Urinary bladder (tissue), 4 donors: ENCODE results near the gene TANC1. TPM values are rescaled to one million over a fixed set of nuclear protein-coding genes. Genes with fewer than 3 reads are reported as not detected.
"Not testable (repeated sequence)": the region's sequence is repeated elsewhere in the genome, so short reads cannot be mapped to it uniquely, and the experiment has no call there.

Experiments used
- DNase-seq: peaks from one replicate; pipeline ENCODE4 v3.0.0-alpha.2; 2015; ENCODE audit errors: extremely low spot score
- H3K27ac ChIP-seq: one replicate; pipeline ENCODE4 v1.5.1; 2013; ENCODE audit warnings: low read depth, mild to moderate bottlenecking, moderate library complexity
- H3K36me3 ChIP-seq: one replicate; pipeline ENCODE4 v1.6.1; 2013; ENCODE audit warnings: mild to moderate bottlenecking, moderate library complexity; ENCODE audit not compliant: insufficient read depth
- H3K4me1 ChIP-seq: one replicate; pipeline ENCODE4 v1.6.1; 2013; ENCODE audit warnings: mild to moderate bottlenecking, moderate library complexity; ENCODE audit not compliant: insufficient read depth
- H3K4me3 ChIP-seq: one replicate; pipeline ENCODE4 v1.5.1; 2013; ENCODE audit warnings: low read depth, low read length
- WGBS: extraction: QIAGEN DNeasy Blood & Tissue Kit; methylation state at CpG from one replicate; pipeline ENCODE4 v1.1.7; 2013; 5-methylcytosine and 5-hydroxymethylcytosine counted together
- polyA plus RNA-seq: library from polyadenylated mRNA; stranded (reverse); fragments of 200-250 nt; gene quantifications from one replicate; pipeline ENCODE4 v1.2.3, GENCODE V29; 2013
- total RNA-seq: library from RNA; depleted of rRNA; stranded (reverse); fragments of >200 nt; gene quantifications from one replicate; pipeline ENCODE4 v1.2.3, GENCODE V29; 2014
- donor health status: healthy with polysubstance abuse.
- donor health status: healthy.

The TANC1 gene
- total and polyA plus RNA-seq, 2 donors, result 18.4 to 47.5 TPM

GRCh38 chr2:159139216-159139933, 170.9 kb downstream of the TANC1 start:
- Histone ChIP-seq H3K4me1 (peaks cover 1% of the 10 kb centered on the region), H3K4me3 (no peak overlapping the region), H3K27ac (no peak overlapping the region), H3K36me3 (no peaks in the 10 kb centered on the region)
- WGBS, result 87% methylated on average over 5 of the region's 5 CpGs
- DNase-seq, result no peak

- peaks cover 1% of the 10 kb centered on the region for H3K4me1 ChIP-seq
- no peak for DNase-seq
- no peak overlapping the region for H3K4me3 ChIP-seq
- H3K36me3 ChIP-seq, result no peaks in the 10 kb centered on the region
- WGBS, result 72% methylated on average over 2 of the region's 2 CpGs
- H3K27ac ChIP-seq, result no peak overlapping the region
Measured at GRCh38 chr2:159140070-159140769, 171.8 kb downstream of the TANC1 start.

DNA sequence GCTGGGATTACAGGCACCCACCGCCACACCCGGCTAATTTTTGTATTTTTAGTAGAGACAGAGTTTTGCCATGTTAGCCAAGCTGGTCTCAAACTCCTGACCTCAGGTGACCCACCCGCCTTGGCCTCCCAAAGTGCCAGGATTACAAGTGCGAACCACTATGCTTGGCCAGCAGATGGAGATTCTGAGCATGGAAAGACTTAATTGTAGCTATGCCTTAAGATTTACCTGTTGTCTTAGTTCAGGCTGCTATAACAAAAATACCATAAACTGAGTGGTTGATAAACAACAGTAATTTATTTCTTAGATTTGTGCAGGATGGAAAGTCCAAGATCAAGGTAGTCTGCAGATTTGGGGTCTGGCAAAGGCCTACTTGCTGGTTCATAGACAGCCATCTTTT, 172.4 kb downstream of the TANC1 start:
- H3K27ac ChIP-seq, H3K36me3 ChIP-seq, H3K4me1 ChIP-seq, DNase-seq, H3K4me3 ChIP-seq: not testable (repeated sequence)
- 96% methylated on average over 4 of the region's 4 CpGs for WGBS

DNA sequence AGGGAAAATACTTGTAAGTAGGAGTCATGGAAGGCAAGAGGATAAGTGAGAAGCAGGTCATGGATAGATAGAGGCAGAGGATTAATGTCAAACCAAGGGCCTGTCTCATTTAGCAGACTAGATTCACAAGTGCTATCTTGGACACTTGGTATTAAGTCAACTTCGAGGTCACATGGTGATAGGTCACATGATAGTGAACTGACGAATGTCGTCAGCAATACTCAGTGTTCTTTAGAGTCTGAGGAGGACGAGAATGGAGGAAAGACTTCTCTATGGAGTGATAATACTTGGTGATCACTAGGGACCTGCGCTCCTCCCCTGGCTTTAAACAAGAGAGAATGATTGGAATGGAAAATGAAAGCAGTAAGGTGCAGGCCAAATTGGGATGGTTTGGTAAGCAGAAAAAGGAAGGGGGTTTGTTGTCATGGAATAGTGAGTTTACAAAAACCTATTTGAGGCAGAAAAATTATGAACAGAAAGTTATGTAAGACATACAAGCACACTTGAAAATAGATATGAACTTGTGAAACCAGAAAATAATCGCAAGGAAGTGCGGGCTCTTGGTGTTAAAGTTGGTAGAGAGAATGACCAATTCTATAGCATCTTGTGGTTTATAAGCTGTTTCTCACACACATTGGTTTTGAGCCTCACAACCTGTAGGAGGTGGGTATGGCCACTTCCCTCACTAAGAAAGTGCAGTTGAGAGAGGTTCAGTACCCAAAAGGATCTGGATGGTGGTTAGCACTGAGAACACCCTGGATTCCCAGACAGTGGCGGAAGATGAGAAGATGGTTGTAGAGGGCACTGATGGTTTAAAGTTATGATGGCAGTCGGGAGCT, 176.6 kb downstream of the TANC1 start:
- 93% methylated on average over 9 of the region's 9 CpGs for WGBS
- H3K4me3 ChIP-seq, result no peak overlapping the region
- DNase-seq, result no peak
- H3K4me1 ChIP-seq, result no peaks in the 10 kb centered on the region
- H3K27ac ChIP-seq, result no peak overlapping the region
- H3K36me3 ChIP-seq, result no peaks in the 10 kb centered on the region

- no peak for DNase-seq
- H3K4me1 ChIP-seq, result no peaks in the 10 kb centered on the region
- H3K36me3 ChIP-seq, result no peaks in the 10 kb centered on the region
- no peak overlapping the region for H3K27ac ChIP-seq
- no peak overlapping the region for H3K4me3 ChIP-seq
- 98% methylated on average over 5 of the region's 5 CpGs for WGBS
Measured at GRCh38 chr2:159145745-159146354, 177.4 kb downstream of the TANC1 start.

DNA sequence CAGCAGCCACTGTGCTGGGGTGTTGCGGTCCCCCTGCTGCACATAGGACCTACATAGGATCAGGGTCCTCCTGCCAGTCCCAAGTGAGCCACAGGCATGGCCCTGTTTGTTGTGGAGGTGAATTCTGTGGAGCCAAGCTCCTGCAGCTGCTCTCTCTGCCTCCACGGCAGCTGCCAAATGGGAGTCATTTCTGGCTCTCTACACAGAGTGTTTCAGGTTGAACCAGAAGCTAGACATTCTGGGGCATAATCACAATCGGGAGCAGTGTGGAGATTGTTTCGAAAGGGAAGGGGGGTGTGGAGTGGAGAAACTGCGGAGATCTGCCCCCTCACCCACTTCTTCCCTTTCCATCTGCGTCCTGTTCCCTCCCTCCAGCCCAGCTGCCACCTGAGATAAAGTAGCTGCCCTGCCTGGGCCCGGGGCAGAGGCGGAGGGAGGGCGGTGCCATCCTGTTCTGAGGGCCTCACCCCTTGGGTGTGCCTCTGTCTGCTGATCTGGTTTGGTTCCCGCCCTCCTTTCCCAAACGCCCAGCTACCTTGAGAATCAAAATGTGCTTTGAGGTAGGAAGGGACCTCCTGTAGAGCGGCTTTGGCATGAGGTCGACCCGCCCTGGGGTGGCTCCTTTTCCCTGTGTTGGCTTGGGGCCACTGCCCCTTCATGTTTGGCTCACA, 178.7 kb downstream of the TANC1 start:
- Histone ChIP-seq H3K4me1 (no peaks in the 10 kb centered on the region), H3K27ac (no peak overlapping the region), H3K36me3 (no peaks in the 10 kb centered on the region), H3K4me3 (no peak overlapping the region)
- 74% methylated on average over 14 of the region's 14 CpGs for WGBS
- no peak for DNase-seq

GRCh38 chr2:159147690-159148089, 179.2 kb downstream of the TANC1 start:
- no peak for DNase-seq
- 84% methylated on average over 3 of the region's 3 CpGs for WGBS
- no peaks in the 10 kb centered on the region for H3K36me3 ChIP-seq
- H3K27ac ChIP-seq, result no peak overlapping the region
- H3K4me3 ChIP-seq, result no peak overlapping the region
- H3K4me1 ChIP-seq, result no peaks in the 10 kb centered on the region

DNA sequence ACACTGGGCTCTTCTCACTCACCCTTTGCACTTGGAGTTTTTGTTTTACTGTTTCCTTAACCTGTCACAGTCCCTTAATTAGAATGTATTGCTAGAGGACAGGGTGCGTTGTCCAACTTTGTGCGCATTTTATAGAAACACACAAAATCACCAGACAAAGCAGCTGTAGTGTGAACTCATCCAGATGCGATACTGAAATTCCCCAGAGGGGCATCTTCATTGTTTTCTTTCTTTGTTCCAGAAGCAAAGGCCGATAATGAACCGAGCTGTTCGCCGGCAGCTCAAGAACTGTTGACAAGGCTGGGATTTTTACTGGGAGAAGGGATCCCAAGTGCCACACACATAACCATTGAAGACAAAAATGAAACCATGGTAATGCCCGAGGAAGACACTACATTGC, 180.5 kb downstream of the TANC1 start:
- WGBS, result 91% methylated on average over 8 of the region's 8 CpGs
- Histone ChIP-seq H3K27ac (no peak overlapping the region), H3K36me3 (no peaks in the 10 kb centered on the region), H3K4me1 (no peaks in the 10 kb centered on the region), H3K4me3 (no peak overlapping the region)
- no peak for DNase-seq

GRCh38 chr2:159149747-159150146, 181.3 kb downstream of the TANC1 start:
- Histone ChIP-seq H3K27ac (no peak overlapping the region), H3K36me3 (no peaks in the 10 kb centered on the region), H3K4me3 (no peak overlapping the region), H3K4me1 (no peaks in the 10 kb centered on the region)
- 88% methylated on average over 2 of the region's 2 CpGs for WGBS
- no peak for DNase-seq

- no peaks in the 10 kb centered on the region for H3K4me1 ChIP-seq
- DNase-seq, result no peak
- H3K4me3 ChIP-seq, result no peak overlapping the region
- WGBS, result 75% methylated on average over 8 of the region's 8 CpGs
- H3K27ac ChIP-seq, result no peak overlapping the region
- no peaks in the 10 kb centered on the region for H3K36me3 ChIP-seq
Measured at GRCh38 chr2:159150280-159150746, 181.9 kb downstream of the TANC1 start.

GRCh38 chr2:159151198-159152127, 183.0 kb downstream of the TANC1 start:
- Histone ChIP-seq H3K4me3 (no peak overlapping the region), H3K4me1 (no peaks in the 10 kb centered on the region), H3K36me3 (no peaks in the 10 kb centered on the region), H3K27ac (no peak overlapping the region)
- WGBS, result 93% methylated on average over 5 of the region's 5 CpGs
- DNase-seq, result no peak

DNA sequence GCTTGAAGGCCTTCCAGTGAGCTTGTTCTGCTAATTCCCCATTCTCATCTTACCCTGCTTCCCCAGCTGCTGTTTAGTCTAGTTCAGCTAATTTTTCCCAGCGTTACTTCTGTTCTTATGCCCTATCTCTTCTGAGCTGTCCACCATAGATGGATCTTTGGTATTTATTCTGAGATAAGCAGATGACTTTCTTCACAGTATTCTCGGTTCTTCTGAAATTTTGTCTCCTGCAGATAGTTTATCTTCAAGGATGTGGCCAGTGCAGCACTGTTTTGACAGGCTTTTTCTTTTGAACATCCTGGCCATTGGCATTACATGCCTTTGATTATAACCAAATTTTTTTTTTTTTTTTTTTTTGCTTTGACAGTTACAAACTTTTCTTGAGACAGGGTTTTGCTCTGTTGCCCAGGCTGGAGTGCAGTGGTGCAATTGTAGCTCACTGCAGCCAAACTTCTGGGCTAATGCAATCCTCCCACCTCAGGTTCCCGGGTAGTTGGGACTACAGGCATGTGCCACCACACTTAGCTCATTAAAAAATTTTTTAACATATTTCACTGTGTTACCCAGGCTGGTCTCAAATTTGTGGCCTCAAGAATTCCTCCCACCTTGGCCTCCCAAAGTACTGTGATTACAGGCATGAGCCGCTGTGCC, 183.8 kb downstream of the TANC1 start:
- no peak for DNase-seq
- Histone ChIP-seq H3K4me3 (no peak overlapping the region), H3K27ac (no peak overlapping the region), H3K36me3 (no peaks in the 10 kb centered on the region), H3K4me1 (no peaks in the 10 kb centered on the region)
- WGBS, result 91% methylated on average over 4 of the region's 4 CpGs
